HG03064 (cell line): ENCODE data around the gene NXN.

Source experiments
- ATAC-seq: cut with Tn5 transposase; IDR thresholded peaks from one replicate; pipeline ENCODE4 v1.9.1; 2021; ENCODE audit warnings: low read depth; ENCODE audit not compliant: unreplicated experiment

Gene NXN

DNA sequence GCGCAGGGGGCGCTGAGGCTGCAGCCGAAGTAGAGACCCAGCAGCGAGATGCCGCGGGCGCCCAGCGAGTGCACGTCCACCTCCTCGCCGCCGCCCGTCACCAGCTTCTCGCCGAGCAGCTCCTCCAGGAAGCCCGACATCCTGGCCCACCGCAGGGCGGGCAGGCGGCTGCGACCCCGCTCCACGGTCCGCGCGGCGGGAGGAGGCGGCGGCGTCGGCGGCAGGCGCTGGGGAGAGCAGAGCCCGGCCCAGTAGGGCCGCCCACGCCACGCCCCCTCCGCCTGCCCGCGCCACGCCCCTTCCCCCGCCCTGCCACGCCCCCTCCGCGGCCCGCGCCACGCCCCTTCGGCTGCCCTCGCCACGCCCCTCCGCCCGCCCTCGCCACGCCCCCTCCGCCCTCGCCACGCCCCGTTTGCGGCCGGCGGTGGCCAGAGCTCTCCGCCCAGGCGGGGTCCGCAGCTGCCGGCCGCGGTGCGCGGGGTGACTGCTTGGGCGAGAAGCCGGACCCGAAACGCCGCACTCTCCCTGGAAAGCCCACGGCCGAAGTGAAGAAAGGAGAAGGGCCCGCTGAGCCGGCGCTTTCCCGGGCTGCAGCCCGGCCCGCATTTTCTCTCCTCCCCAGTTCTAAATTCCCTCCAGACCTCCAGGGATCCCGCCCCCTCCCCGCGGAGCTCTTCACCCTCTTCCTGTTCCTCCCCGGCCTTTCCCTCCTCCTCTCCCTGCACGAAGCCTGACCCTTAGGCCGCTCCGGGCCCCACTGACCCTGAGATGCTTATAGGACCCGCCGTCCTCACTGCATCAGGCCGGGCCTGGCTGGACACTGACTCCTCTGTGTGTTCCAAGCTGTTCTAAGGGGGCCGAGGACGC is at the start of gene NXN:
Gene NXN, minus strand, starts transcription at position 238 of the 867 bp plus-strand sequence.
- ATAC-seq: no peak

- ATAC-seq: no peak
These were observed 47.5 kb upstream of the NXN start for GRCh38 chr17:1027044-1027443.

GRCh38 chr17:1026599-1026975 is 47.0 kb upstream of the NXN start:
- no peak for ATAC-seq

GRCh38 chr17:1025733-1026598 is 46.4 kb upstream of the NXN start:
- no peak for ATAC-seq

DNA sequence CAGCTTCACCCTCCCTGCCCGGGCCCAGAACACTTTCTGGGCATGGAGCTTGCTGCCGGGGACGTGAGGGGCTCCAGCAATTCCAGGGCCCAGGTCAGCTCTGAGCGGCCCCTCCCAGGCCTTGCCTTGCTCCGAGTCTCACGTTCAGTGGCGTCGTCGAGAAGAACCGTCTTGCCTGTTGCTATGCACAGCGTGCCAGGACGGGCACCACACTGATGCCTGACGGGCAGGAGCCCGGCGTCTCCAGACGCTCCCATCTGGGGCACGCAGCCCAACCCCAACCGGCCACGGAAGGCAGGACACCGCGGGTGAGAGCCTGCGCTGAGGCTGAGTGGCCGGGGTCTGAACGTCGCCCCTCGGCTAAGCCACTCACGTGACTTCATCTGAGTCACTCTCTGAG is 44.5 kb upstream of the NXN start:
- no peak for ATAC-seq

DNA sequence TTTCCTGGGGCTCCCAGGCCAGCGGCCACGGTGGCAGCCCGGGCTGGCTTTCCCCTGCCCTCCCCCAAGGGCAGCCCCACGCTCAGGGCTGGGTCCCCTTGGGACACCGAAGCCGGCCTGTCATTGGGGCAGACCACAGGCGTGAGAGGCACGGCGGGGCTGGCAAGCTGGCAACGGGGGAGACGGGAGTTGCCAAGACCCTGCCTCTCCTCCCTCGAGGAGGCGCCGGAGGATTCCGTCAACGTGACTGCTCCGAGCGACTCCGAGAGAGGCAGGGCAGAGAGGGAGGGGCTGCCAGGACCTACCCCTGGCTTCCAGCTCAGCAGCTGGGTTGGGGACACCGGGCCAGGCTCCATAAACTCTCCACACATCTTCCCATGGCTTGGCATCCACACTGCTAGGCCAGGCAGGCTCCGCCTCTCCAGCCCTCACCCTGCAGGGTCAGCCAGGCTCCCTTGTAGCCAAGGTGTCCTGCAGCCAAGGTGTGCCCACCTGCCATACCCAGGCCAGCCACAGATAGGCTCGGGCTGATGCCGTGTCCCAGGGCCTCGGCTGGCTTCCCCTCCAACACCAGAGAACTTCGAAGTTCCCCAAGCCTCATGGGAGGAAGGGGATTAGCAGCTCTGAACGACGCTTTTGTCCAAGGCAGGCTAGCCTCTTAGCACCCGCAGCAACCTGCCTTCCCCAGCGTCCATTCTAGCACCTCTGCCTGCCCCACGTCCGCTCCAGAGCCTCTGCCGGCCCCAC is 42.9 kb upstream of the NXN start:
- ATAC-seq: no peak

GRCh38 chr17:1021147-1021546 is 41.6 kb upstream of the NXN start:
- ATAC-seq: no peak

- ATAC-seq: no peak
These were observed 39.9 kb upstream of the NXN start for GRCh38 chr17:1019451-1019850.

- no peak for ATAC-seq
These were observed 39.0 kb upstream of the NXN start for GRCh38 chr17:1018547-1018946.

GRCh38 chr17:1013729-1014090 is 34.1 kb upstream of the NXN start:
- ATAC-seq: no peak

DNA sequence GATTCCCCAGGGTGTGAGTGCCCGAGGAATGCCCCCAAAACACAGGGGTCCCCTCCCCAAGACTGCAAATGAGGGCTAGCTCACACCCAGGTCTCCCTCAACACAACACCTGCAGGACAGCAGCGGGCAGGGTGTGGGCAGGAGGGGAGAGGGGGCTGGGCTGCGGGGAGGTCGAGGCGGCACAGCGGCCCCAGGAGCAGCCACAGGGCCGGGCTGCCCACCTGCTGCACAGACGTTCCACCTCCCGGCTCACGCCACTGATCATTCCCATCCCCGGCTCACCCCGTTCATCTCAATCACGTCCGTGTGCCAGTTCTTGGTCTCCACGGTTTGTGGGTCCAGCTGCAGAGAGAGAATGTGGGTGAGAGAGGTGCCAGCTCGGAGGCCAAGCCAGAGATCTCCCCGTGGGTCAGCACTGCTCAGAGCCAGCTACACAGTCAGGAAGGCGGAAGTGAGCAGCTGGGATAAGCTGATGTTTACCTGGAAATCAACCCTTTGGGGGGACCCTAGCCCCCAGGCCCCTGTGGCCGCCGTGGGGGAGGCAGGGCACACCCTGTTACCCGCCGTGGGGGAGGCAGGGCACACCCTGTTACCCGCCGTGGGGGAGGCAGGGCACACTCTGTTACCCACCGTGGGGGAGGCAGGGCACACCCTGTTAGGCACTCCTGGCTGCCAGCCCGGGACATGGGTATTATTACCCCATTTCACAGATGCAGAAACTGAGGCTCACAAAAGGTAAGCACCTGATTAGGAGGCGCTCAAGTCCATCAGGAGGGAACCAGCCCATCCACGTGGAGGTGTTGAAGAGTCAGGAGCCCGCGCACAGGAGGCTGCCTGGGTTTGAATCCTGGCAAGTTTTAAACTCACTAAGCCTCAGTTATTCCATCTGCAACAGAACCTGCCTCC is 33.5 kb upstream of the NXN start:
- no peak for ATAC-seq

DNA sequence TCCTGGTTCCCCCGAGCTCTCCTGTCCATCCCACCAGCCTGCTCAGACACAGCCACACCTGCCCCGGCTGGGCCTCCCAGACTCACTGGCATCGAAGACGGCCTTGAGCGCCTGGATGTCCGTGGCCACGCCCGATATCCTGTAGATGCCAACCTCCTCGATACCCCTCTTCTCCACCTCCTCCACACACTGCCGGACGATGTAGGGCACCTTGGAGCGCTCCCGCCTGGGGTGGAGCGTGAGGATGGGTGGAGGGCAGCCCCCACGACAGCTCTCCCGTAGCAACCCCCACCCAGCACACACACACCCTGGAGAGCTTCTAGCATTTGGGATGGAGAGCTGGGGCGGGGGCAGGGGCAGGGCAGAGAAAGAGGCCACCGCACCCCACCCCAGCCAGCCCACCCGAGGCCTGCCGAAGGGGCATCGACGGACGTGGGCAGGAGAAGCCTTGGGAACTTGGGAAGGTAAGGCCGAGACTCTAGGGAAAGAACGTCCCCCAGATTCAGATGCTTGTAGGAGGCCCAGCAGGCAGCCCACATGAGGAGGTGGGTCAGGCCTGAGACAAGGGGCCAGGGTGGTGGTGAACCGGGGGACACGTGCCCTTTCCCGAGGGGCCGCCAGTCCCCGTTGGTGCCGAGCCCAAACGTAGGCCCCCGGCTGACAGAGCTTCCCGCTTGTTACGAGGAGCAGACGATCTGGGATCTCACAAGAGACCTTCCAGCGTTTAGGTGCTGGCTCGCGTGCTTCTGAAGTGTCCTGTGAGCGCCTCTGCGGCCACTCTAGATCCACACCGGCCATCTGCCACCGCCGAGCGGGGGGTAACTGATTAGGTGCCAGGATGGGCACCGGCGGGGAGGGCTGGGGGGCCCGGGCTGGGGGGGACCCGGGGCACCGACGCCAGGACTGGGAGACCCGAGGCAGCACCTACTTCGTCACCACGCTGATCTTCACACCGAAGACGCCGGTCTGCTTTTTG is 32.5 kb upstream of the NXN start:
- ATAC-seq: no peak

GRCh38 chr17:1011138-1011537 is 31.6 kb upstream of the NXN start:
- no peak for ATAC-seq

GRCh38 chr17:1010586-1010985 is 31.0 kb upstream of the NXN start:
- no peak for ATAC-seq

- no peak for ATAC-seq
These were observed 30.5 kb upstream of the NXN start for GRCh38 chr17:1010086-1010450.

GRCh38 chr17:1009229-1010085 is 29.9 kb upstream of the NXN start:
- no peak for ATAC-seq

- ATAC-seq: no peak
These were observed 28.6 kb upstream of the NXN start for GRCh38 chr17:1008008-1008761.
